Frontal cortex (tissue), 4 donors: ENCODE results near the gene DUSP22. TPM values are rescaled to one million over a fixed set of nuclear protein-coding genes. Genes with fewer than 3 reads are reported as not detected.

ENCODE experiments used
- DNase-seq, 2 donors: peaks; one replicate each; pipeline ENCODE4 v3.0.0; 2012; ENCODE audit warnings: low spot score in 2 of 2
- FAIRE-seq: peaks from 2 replicates; lab custom pipeline; 2012; peaks lifted over from hg19 to GRCh38; lab: Jason Lieb, UNC
- total RNA-seq: library from RNA; depleted of rRNA; stranded (reverse); fragments of >200 nt; gene quantifications from one replicate; pipeline ENCODE4 v1.2.3, GENCODE V29; 2014
- donor health status: control.
- donor health status: control.
- donor health status: control.

DUSP22 gene
- total RNA-seq, 1 donor from 2014 or later: 14.7 TPM

DNA sequence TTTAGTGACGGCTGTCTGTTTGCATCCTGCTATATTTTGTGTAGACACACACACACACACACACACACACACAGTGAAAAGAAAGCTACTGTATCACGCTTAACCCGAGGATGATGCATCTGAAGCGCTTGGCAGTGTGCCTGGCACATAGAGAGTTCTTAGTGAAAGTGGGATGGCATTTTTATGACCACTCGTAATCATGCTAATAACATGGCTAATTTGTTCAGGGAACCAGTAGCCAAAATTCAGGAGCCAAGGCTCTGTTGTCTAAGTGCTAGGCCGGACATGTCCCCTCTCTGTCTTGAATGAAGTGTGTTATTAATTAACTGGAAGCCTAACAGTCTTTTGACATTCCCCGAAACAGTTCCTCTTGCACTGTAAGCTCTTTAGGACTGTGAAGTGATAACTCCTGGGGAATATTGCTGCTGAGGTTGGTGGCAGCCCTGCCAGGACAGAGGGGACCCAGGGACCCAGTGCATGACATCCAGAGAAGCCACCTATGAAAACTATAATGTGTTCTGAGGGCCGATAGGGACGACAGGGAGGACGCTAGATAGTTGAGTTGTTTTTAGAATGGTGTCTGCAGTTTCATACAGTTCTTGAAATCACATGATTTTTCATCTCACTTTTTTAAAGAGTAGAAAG lies 54.2 kb downstream of the DUSP22 start:
- FAIRE-seq: no peak
- no peak for DNase-seq

DNA sequence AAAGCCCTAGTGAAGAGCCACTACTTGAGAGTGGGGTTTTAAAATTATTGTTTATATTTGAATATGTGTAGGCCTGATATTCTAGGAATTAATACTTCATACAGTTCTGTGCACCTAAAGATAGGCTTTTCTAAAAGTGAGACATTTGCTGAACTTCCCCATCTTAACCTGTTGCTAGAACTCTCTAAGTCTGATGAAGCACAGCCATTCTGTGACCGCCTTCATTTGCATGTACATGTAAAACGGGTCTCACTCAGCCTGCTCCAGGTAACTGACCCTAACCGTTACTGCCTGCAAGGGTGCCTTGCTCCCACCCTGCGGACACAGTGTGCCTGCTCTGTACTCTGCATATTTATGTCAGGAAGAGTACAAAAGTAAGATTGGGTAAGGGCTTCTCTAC lies 54.9 kb downstream of the DUSP22 start:
- FAIRE-seq: no peak

DNA sequence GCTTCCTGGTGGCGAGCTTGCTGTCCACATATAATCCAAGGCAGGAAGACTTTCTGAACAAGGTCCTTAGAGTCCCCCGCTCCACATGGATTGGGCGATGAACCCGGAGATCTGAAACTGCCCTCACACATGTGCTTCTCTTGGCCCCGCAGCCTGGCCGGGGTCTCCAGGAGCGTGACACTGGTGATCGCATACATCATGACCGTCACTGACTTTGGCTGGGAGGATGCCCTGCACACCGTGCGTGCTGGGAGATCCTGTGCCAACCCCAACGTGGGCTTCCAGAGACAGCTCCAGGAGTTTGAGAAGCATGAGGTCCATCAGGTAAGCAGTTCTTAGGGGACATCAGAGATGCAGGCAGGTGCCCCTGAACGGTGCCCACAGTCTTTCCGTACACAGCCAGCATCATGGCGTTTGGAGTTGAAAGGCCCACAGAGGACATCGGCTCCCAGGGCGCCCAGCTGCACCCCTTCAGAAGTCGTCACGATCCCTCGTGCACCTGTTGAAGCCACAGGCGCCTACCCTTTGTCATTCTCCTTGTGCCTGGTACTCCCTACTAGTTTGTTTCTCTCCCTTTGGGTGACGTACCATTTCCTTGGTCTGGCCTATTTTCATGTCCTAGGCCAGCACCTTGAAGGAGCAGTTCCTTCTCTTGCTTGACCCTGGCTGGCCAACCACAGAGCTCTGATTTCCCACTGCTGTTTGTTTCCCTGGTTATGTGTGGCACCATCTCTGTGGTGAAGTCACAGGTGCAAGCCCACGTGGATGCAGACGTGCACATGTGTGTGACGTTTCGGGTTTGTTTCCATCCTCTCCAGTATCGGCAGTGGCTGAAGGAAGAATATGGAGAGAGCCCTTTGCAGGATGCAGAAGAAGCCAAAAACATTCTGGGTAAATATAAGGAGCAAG lies 55.9 kb downstream of the DUSP22 start:
- no peak for DNase-seq
- FAIRE-seq: no peak

More for the DNA sequence above, 54.9 kb downstream of the DUSP22 start:
- DNase-seq: no peak

DNA sequence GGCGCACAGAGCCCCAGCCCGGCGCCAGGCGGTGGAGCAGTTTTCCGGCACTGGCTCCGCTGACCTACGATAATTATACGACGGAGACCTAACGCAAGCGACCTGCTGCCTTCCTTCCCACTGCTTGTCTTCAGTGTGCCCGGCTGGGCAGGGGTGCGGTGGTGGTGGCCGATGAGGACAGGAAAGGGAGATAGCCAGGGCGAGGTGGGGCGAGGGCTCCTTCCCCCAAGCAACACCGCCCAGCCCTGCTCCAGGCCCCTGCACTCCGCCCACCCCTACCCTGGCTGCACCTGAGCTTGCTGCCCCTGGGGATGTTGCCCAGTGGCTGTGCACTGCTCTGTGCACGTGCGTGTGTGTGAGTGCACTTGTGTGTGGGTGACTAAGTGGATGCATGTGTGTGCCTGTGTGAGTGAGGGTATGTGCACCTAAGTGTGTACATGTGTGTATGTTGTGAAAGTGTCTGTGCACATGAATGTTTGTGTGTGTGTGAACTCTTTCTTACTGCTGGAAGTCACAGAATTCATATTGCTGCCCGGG lies 56.6 kb downstream of the DUSP22 start:
- FAIRE-seq (no peak), DNase-seq (no peak)

DNA sequence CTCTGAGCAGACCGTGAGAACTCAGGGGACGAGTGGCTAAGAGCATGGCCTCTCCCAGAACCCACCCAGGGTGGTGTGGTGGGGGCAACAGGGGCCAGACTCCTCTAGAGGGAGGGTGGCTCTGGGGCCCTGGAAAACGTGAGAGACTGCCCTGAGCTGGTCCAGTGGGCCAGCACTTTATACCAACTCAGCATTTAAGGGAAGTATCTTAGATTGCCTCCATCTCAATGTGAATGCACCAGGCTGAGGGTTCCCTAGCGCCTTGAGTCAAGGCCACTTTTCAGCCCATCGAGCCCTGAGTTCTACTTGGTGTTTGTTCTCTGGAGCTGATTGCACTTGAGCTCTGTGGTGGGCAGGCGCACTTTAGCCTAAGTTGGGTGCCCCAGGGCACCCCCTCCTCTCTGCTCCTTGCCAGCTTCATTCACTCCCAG lies 57.2 kb downstream of the DUSP22 start:
- FAIRE-seq (no peak), DNase-seq (no peak)

DNA sequence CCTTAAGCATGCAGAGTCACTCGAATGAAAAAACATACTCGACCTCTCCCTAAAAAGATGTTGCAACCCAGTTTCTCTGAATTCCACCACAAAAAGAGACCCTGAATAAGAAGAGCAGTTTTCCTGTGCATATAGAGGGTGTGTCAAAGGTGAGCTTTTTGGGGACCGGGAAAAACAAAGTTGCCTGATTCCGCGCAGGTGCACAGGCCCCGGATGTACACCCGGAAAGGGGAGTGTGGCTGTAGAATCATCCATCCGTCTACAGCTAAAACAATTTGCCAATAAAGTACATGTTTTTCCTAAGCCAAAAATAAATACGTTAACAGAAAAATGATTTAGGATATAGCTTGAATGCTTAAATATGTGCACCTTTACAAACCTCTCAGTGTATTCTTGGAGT lies 58.1 kb downstream of the DUSP22 start:
- DNase-seq (no peak), FAIRE-seq (no peak)

DNA sequence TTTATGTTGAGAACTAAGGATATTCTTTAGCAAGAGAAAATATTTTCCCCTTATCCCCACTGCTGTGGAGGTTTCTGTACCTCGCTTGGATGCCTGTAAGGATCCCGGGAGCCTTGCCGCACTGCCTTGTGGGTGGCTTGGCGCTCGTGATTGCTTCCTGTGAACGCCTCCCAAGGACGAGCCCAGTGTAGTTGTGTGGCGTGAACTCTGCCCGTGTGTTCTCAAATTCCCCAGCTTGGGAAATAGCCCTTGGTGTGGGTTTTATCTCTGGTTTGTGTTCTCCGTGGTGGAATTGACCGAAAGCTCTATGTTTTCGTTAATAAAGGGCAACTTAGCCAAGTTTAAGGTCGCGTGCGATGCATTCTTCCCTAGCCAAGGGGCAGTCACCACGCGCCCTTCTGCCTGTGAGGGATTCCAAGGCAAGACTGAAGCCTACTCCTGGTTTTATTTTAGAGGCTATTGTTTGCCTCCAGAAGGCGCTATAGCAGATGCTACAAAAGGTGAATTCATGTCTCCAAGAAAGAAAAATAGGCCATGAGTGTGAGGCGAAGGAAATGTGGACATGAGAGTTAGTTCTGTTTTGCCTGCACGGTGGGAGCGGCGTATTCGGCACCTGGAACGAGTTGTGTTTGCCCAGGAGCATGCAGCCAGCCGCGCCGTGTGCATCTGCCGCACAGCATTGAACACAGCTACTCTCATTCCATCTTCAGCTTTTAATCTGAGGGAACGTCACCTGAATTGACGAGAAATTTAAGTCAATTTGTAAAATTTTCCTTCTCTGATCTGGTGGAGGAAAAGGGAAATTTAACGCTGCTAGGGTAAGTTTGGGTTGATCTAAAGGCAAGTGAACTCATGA lies 59.0 kb downstream of the DUSP22 start:
- FAIRE-seq (no peak), DNase-seq (no peak)

DNA sequence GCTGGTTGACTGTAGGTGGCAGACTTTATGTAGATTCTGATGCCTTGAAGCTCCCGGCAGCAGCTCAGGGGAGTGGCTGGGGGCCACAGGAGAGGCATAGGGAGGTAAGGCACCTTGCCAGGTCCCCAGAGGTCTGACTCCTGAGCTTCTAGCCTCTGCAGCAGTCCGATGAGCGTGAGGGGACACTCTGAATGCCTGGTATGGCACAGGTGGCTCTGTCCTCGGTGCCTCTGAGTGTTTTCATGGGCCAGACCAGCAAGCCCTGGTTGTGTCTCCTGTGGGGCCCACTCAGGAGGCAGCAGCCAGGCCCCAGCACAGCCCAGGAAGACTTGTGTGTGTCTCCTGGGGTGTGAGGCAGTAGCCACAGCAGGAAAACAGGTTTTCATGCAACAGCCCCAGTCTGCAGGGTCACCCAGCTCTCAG lies 59.6 kb downstream of the DUSP22 start:
- no peak for FAIRE-seq
- DNase-seq: no peak

DNA sequence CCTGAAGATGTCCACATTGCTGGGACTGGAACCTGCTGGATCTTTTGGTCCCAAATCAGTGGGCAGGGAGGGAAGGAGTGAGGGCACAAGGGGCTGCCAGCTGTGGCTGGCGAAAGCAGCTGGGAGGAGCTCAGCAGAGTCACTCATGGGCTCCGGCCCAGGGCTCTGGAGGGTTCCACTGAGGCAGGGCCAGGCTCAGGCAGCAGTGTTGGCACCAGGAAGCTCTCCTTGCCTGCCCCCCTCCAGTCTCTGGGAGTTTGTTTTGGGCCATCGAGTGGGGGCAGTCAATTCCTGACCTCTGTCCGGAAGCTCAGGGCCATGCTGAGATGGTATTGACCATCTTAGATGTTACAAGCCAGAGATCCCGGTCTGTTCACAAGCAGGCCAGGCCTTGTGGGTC lies 60.2 kb downstream of the DUSP22 start:
- DNase-seq: no peak
- FAIRE-seq: no peak

DNA sequence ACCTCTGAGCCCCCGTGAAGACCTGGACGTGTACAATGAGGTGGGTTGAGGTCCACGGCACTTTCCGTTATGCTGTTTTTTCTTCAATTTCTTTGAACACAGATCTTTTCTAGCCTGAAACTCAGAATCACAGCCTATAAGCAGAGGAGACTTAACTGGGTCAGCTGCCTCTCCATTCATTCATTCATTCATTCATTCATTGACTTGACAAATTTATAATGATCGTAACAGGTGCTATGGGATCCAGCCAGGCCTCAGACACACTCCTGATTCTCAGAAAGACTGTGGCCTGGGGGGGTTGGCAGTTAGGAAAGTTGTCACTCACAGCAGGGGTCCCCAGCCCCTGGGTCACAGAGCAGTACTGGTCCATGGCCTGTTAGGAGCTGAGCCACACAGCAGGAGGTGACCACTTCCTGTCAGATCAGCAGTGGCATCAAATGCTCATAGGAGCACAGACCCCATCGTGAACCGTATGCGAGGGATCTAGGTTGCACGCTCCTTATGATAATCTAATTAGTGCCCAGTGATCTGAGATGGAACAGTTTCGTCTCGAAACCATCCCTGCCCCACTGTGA lies 60.7 kb downstream of the DUSP22 start:
- FAIRE-seq: no peak
- no peak for DNase-seq

DNA sequence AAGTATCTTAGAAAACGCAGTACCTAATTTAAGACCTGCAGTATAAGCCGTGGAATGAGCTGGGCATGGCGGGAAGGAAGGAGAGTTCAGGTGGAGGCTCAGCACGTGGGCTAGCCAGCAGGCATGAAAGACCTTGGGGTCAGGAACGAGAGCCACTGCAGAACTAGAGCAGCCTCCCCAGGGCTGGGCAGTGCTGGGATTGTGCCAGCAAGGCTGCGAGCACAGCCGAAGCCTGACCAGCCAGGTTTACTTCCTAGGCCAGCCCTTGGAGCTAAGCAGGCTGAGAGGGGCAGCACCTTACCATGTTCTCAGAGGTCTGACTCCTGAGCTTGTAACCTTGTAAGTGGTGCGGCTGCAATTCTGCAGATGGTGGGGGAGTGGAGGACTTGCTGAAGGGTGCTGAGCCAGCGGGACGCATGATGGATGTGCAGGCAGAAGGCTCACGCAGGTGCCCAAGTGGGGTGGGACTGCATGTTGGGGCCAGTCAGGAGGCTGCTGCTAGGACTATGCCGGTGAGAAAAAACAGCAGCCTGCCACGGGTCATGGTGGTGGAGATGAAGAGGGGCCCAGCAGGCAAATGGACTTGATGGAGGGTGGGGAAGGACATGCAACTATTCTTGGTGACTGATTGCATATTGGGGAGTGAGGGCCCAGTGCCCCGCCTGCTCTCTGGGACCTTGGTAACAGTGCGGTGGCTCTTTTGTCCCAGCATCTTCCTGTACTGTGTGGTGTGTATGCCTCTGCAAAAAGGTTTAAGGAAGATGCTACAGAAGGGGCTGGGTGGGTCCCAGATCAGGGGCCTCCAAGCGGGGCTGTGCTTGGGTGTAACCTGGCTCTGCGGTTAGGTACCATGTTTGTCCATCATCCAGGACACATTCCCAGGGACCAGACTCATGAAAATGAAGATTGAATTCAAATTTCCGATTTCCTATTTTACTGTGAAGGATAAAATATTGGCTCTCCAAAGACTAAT lies 61.6 kb downstream of the DUSP22 start:
- no peak for DNase-seq
- no peak for FAIRE-seq

DNA sequence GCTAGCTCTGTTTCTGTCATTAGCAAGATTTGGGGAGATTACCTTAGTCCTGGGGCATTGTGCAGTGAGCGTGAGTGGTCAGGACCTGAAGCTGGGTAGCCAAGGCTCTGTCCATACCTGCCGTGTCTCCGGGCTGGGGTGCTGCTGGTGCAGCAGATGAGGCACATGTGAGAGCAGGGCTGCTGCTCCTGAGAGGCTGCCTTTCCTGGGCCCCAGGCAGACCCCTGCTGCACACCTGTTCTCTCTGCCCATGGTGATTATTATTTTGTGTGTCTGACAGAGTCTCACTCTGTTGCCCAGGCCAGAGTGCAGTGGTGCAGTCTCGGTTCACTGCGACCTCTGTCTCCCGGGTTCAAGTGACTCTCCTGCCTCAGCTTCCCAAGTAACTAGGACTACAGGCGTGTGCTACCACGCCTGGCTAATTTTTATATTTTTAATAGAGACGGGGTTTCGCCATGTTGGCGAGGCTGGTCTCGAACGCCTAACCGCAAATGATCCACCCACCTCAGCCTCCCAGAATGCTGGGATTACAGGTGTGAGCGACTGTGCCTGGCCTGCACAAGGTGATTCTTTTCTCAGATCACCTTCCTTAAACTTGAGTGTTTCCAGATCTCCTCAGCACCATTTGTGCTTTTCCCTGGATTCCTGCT lies 62.5 kb downstream of the DUSP22 start:
- DNase-seq (no peak), FAIRE-seq (no peak)

DNA sequence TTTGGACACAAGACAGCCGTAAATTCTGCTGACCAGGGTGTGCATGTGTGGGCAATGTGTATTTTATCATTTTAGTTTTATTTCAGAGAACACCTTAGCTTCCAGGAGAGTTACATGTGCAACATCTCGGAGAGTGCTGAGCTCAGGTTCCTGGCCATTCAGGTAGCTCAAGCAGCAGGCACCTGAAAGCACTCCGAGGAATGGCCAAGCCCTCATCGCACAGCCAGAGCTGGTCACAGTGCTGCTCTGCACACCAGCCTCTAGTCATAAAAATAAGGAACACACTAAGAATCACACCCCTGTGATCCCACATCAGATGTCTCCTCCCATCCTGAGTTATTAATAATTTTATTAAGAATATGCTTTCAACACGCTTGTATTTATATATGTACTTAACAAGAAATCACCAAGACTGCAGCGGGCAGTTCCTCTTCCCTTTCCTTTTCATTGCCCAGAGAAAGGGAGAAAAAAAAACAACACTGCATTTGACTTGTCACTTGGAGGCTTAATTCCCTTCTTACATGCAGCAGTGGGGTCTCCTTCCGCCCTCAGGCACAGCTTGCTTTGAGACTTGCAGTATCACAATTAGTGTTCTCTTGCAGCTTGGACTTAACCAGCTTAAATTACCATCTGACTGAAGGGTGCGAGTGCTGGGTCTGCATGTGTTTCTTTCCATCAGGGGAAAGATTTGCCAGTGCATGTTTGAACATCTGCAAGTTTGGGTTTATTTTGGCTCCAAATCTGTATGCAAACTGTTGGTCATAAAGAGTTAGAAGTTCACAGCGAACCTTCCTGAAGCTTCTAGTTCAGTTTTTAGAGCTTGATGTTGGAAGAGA lies 63.3 kb downstream of the DUSP22 start:
- FAIRE-seq (no peak), DNase-seq (no peak)

DNA sequence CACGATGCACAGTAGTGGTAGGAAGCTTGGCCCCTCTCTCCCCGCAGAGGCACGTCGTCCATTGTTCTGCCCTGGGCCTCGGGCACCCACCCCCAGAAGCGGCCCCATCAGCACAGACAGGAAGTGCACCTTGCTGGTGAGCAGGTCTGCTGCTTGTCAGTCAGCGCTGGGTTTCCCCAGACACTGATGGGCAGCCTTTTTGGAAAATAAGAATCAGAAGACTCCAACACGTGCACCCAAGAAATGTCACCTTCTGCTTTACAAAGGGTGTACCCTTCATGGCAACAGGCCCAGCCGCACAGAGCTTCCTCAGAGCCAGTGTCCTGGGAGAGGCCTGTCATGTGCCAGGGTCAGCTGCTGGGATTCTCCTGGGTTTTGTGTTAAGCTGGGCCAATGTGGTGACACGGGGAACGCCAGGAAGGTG lies 64.6 kb downstream of the DUSP22 start:
- DNase-seq (no peak), FAIRE-seq (no peak)

DNA sequence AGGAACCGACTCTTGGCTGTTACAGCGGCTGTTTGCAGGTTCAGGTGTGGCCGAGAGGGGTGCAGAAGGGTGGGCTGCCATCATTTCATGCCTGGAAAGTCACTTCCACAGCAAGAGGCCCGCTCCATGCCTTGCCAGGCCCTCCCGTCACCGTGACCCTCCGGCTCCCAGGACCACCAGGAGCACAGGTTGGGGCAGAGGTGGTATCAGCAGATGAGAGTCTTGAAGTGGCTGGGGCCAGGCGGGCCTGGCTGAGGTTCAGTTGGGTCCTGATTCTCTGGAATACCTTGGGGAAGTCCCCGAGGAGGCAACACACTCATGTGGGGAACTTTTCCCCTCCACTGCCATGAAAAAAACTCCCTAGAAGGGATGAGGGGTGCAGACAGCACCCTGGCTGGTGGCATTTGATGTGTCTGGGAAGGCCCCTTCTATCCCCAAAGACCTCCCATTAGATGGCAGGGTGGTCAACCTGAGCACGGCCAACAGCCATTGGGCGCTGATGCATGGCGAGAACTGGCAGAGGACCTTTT lies 65.0 kb downstream of the DUSP22 start:
- FAIRE-seq (no peak), DNase-seq (no peak)

DNA sequence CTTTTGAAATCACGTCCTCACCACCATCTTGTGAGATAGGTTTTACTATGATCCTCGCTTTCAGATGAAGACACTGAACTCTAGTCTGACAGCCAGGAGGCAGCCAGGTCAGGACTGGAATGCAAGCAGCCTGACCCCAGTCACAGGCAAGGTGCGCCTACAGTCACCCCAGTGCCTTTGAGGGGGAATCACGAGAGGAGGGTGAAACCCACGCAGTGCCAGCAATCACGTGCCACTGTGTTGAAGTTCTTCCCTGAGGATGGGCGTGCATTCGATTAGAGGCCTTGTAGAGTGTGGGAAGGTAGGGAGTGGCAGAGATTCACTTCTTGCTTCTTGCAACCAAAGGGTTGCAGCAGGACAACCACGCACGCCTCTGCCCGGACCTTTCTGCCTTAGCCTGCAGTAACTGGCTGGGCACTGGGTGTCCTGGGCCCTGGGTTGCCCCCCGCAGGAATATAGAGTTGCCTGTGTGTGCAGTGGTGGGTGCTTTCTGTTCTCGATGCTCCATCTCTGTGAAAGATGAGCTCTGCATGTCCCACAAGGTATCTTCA lies 65.6 kb downstream of the DUSP22 start:
- no peak for DNase-seq
- FAIRE-seq: no peak

DNA sequence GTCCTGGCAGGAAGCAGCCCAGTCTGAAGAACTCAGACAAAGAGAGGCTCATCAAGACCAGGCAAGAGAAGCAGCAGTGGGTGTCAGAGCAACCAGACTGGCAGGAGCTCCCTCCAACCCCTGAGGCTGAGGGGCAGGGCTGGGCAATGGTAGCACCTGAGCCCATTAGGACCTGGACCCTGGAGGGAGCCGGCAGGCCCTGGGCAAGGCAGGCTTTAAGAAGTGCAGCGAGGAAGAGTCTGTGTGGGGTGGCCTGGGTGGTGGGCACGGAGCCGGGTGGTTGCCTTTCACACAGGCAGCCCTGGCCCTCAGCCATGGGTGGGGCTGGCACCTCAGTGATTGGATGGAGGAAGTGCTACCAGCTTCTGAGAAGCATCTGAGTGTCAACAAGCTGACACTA lies 66.1 kb downstream of the DUSP22 start:
- FAIRE-seq (no peak), DNase-seq (no peak)
